ENCODE data around the gene NUCKS1. TPM values are rescaled to one million over a fixed set of nuclear protein-coding genes. Genes with fewer than 3 reads are reported as not detected.

NUCKS1 gene
- total RNA-seq, 1 experiment from 2014 or later = 427 TPM

DNA sequence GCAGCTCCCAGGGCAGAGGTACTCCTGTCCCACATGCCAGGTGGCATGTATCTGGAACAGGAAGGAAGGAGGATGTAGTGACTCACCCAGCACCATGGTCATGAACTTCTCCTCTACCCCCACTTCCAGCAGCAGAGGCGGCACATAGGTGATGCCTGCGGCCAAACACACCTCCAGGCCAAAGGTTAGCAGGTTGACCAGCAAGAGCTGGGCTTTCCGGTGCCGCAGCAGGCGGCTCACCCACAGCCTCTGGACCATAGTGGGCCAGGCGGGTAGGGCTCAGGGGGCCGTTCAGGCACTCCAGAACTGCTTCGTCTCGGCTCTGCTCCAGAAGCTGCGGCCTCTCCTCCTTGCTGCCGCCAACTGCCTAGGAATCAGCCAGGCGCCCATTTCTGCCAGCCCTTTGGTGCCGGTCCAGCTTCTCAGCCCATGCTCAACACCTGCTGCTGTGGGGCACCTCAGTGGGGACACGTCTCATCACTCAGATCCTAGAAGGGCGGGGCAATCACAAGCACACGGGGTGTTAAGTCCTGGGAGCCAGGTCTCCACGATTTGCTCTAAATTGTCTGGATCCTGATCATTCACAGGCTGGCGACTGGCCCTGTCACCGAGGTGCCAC, 85.5 kb downstream of the NUCKS1 start:
- Histone ChIP-seq H4K91ac (ENCODE audit: insufficient read length, low read depth, low read length) (no peak overlapping the region), H4K20me1 (ENCODE audit: control insufficient read depth, insufficient read depth, insufficient read length) (no peaks in the 10 kb centered on the region), H2BK5ac (ENCODE audit: insufficient read length, low read length) (no peak overlapping the region), H3K9ac (ENCODE audit: extremely low read depth, insufficient read length, low read length) (no peak overlapping the region), H4K8ac (replicated peaks; ENCODE audit: insufficient read length, low read depth, low read length) (no peak overlapping the region), H2AFZ (ENCODE audit: low read length) (no peak overlapping the region), H2AK5ac (ENCODE audit: insufficient read length, low read length) (no peak overlapping the region), H3K79me1 (ENCODE audit: insufficient read depth, low read depth, low read length, poor library complexity, severe bottlenecking) (no peaks in the 10 kb centered on the region), H3K79me2 (ENCODE audit: insufficient read depth, low read length) (peaks cover 2% of the 10 kb centered on the region; the same call in 1 of the 2 replicates), H3K27me3 (ENCODE audit: insufficient read depth, low read length) (no peaks in the 10 kb centered on the region), H3K23me2 (ENCODE audit: insufficient read length, low read depth, low read length, poor library complexity, severe bottlenecking) (no peaks in the 10 kb centered on the region), H3K56ac (ENCODE audit: insufficient read length, low read depth, low read length) (no peak overlapping the region), H3K4me2 (ENCODE audit: insufficient read depth, insufficient read length, low read length) (no peak overlapping the region), H3K4me1 (ENCODE audit: insufficient read depth, low read length) (peaks cover 5% of the 10 kb centered on the region; the same call in 1 of the 2 replicates), H2BK20ac (ENCODE audit: low read depth, low read length, poor library complexity, severe bottlenecking) (no peak overlapping the region), H3K14ac (ENCODE audit: insufficient read depth, low read length) (no peak overlapping the region; the same call in 1 of the 2 replicates), H4K5ac (ENCODE audit: insufficient read length, low read depth, low read length) (no peak overlapping the region), H2BK15ac (ENCODE audit: low read depth, low read length) (no peak overlapping the region), H3K4ac (ENCODE audit: low read depth, low read length) (no peak overlapping the region), H3K18ac (ENCODE audit: insufficient read length, low read depth, low read length) (no peak overlapping the region), H3K23ac (ENCODE audit: insufficient read length, low read depth, low read length) (no peak overlapping the region), H2BK120ac (ENCODE audit: low read depth, low read length, poor library complexity, severe bottlenecking) (no peak overlapping the region), H2BK12ac (ENCODE audit: insufficient read length, low read depth, low read length) (no peak overlapping the region), H3K9me3 (ENCODE audit: control insufficient read depth, low read depth, low read length) (no peaks in the 10 kb centered on the region), H3K27ac (ENCODE audit: insufficient read length, low read depth, low read length) (no peak overlapping the region), H3T11ph (ENCODE audit: low read length) (no peak overlapping the region)
- no CpG with 5 or more reads among the region's 19 CpGs for WGBS (ENCODE audit: extremely low coverage, insufficient read length, low lambda C conversion rate)
- no peak for DNase-seq
- peaks cover 4 to 36% (median 28%) of the 10 kb centered on the region in 3 experiments; a peak in 6 of 7 replicates for H3K36me3 Mint-ChIP-seq (ENCODE audit: insufficient read depth in 1 of 3, low read depth in 3 of 3)
- no peaks in the 10 kb centered on the region for H3K9me3 Mint-ChIP-seq
- TF ChIP-seq, protein P1, sequence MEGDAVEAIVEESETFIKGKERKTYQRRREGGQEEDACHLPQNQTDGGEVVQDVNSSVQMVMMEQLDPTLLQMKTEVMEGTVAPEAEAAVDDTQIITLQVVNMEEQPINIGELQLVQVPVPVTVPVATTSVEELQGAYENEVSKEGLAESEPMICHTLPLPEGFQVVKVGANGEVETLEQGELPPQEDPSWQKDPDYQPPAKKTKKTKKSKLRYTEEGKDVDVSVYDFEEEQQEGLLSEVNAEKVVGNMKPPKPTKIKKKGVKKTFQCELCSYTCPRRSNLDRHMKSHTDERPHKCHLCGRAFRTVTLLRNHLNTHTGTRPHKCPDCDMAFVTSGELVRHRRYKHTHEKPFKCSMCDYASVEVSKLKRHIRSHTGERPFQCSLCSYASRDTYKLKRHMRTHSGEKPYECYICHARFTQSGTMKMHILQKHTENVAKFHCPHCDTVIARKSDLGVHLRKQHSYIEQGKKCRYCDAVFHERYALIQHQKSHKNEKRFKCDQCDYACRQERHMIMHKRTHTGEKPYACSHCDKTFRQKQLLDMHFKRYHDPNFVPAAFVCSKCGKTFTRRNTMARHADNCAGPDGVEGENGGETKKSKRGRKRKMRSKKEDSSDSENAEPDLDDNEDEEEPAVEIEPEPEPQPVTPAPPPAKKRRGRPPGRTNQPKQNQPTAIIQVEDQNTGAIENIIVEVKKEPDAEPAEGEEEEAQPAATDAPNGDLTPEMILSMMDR (conservative IDR thresholded peaks at IDR 0.05) = no peak
- no peak overlapping the region; a peak in 1 of 5 replicates for H3K4me3 Mint-ChIP-seq
- H3K27ac Mint-ChIP-seq = peak overlapping the region in 1 of 3 experiments; percentile 68; a peak in 2 of 7 replicates
- H3K4me1 Mint-ChIP-seq = peaks cover 63 to 71% of the 10 kb centered on the region in 2 experiments
- no peaks in the 10 kb centered on the region for H3K27me3 Mint-ChIP-seq (ENCODE audit: low read depth)

Measured in H9 (cell line).